BE2C (cell line): Measurements from ENCODE around the gene KLC4. TPM values are rescaled to one million over a fixed set of nuclear protein-coding genes. Genes with fewer than 3 reads are reported as not detected.
A peak's percentile ranks its signal among the peaks of the same experiment; 100 is the strongest.

Source experiments
- DNase-seq: peaks from one replicate; pipeline ENCODE4 v3.0.0-alpha.2; 2020
- H3K27me3 ChIP-seq: fragments of 250-450 bp; sonication (Bioruptor Pico); 2 replicates; pipeline ENCODE4 v1.5.1; 2020; ENCODE audit warnings: mild to moderate bottlenecking
- H3K36me3 ChIP-seq: fragments of 250-450 bp; sonication (Bioruptor Pico); 2 replicates; pipeline ENCODE4 v1.5.1; 2020; ENCODE audit warnings: mild to moderate bottlenecking
- H3K4me1 ChIP-seq: fragments of 250-450 bp; sonication (Bioruptor Pico); 2 replicates; pipeline ENCODE4 v1.5.1; 2020
- H3K4me3 ChIP-seq: 2 replicates; pipeline ENCODE4 v1.5.1; 2011; ENCODE audit warnings: low read depth, low read length
- H3K9me3 ChIP-seq: fragments of 250-450 bp; sonication (Bioruptor Pico); 2 replicates; pipeline ENCODE4 v1.5.1; 2020
- CTCF ChIP-seq: IDR thresholded peaks from 2 replicates; pipeline ENCODE4 v1.5.1; 2012; ENCODE audit warnings: mild to moderate bottlenecking, low read depth, low read length
- polyA plus RNA-seq: library from polyadenylated mRNA; unstranded; fragments of >200 nt; gene quantifications from one replicate; pipeline ENCODE4 v1.2.1, GENCODE V29; 2012; ENCODE audit warnings: low read depth, missing spikeins; ENCODE audit not compliant: insufficient read length, insufficient read depth

KLC4 gene
- polyA plus RNA-seq, result 42.9 TPM

GRCh38 chr6:43059168-43060033 lies at the start of gene KLC4, which contains the start of gene MRPL2:
KLC4 (plus strand) TSS chr6:43059631; CDS start chr6:43061336, 1,705 bp downstream.
MRPL2 (minus strand) TSS chr6:43059434; CDS start chr6:43059381, 53 bp downstream.
- Histone ChIP-seq H3K9me3 (no peaks in the 10 kb centered on the region), H3K4me3 (peak within 1 kb of the TSS; percentile 94), H3K36me3 (peaks cover 8% of the 10 kb centered on the region), H3K27me3 (no peaks in the 10 kb centered on the region), H3K4me1 (peaks cover 4% of the 10 kb centered on the region; the same call in 1 of the 2 replicates)
- no peak for TF ChIP-seq CTCF
- DNase-seq, result peak; percentile 97

- no peak for TF ChIP-seq CTCF
- H3K4me3 ChIP-seq, result no peak overlapping the region
- DNase-seq, result no peak
- no peaks in the 10 kb centered on the region for H3K4me1 ChIP-seq
- no peaks in the 10 kb centered on the region for H3K27me3 ChIP-seq
- H3K9me3 ChIP-seq, result no peaks in the 10 kb centered on the region
- peaks cover 50% of the 10 kb centered on the region for H3K36me3 ChIP-seq
Measured at GRCh38 chr6:43011207-43011606, 48.2 kb upstream of the KLC4 start.

GRCh38 chr6:43012364-43012763 lies 47.1 kb upstream of the KLC4 start:
- Histone ChIP-seq H3K4me3 (peak overlapping the region; percentile 95), H3K4me1 (no peaks in the 10 kb centered on the region), H3K9me3 (no peaks in the 10 kb centered on the region), H3K36me3 (peaks cover 44% of the 10 kb centered on the region), H3K27me3 (no peaks in the 10 kb centered on the region)
- TF ChIP-seq CTCF, result no peak
- DNase-seq, result no peak

GRCh38 chr6:43013097-43013842 lies 46.2 kb upstream of the KLC4 start:
- Histone ChIP-seq H3K9me3 (no peaks in the 10 kb centered on the region), H3K27me3 (no peaks in the 10 kb centered on the region), H3K36me3 (peaks cover 36% of the 10 kb centered on the region), H3K4me1 (no peaks in the 10 kb centered on the region), H3K4me3 (peak overlapping the region; percentile 95)
- DNase-seq, result no peak
- TF ChIP-seq CTCF, result no peak

GRCh38 chr6:43013843-43014433 lies 45.5 kb upstream of the KLC4 start, which contains the start of the genes KLHDC3 and MEA1:
KLHDC3 (plus strand) TSS chr6:43014249; CDS start chr6:43017193, 2,944 bp downstream.
MEA1 (minus strand) TSS chr6:43013946; CDS start chr6:43013813, 133 bp downstream.
- Histone ChIP-seq H3K9me3 (no peaks in the 10 kb centered on the region), H3K4me3 (peak within 1 kb of the TSS; percentile 95), H3K27me3 (no peaks in the 10 kb centered on the region), H3K4me1 (no peaks in the 10 kb centered on the region), H3K36me3 (peaks cover 32% of the 10 kb centered on the region)
- TF ChIP-seq CTCF, result no peak
- DNase-seq, result peak; percentile 99
